GM13977 (cell line): Measurements from ENCODE around the gene THBS1.

ENCODE experiments used
- DNase-seq: peaks from one replicate; pipeline ENCODE4 v3.0.0; 2012; ENCODE audit warnings: low spot score
- CTCF ChIP-seq: IDR thresholded peaks from 2 replicates; pipeline ENCODE4 v1.5.1; 2012; ENCODE audit warnings: mild to moderate bottlenecking, control low read depth; ENCODE audit not compliant: insufficient read depth; ENCODE audit errors: extremely low read depth, missing control alignments
- in situ Hi-C: fragments of 300-500 bp; cut with MboI; formaldehyde crosslinking; loops from one replicate; pipeline ENCODE4 v1.12.0; 2022; ENCODE audit warnings: low sequenced_read_pairs, low pct_unique_long_range_greater_than_20kb, mixed read lengths, inconsistent platforms; ENCODE audit not compliant: unreplicated experiment

Gene THBS1

GRCh38 chr15:39542385-39543065 lies 38.4 kb upstream of the THBS1 start:
- no peak for DNase-seq
- in situ Hi-C loops: no loop called here
- no peak for TF ChIP-seq CTCF

GRCh38 chr15:39543651-39544050 lies 37.2 kb upstream of the THBS1 start:
- DNase-seq: no peak
- in situ Hi-C loops: no loop called here
- TF ChIP-seq CTCF: no peak

- in situ Hi-C loops: no loop called here
- no peak for TF ChIP-seq CTCF
- DNase-seq: no peak
Observed at GRCh38 chr15:39546842-39547241, 34.0 kb upstream of the THBS1 start.

GRCh38 chr15:39548561-39548960 lies 32.3 kb upstream of the THBS1 start:
- in situ Hi-C loops: no loop called here
- TF ChIP-seq CTCF: no peak
- DNase-seq: no peak

- no peak for DNase-seq
- no peak for TF ChIP-seq CTCF
- in situ Hi-C loops: no loop called here
Observed at GRCh38 chr15:39549912-39550311, 31.0 kb upstream of the THBS1 start.

- in situ Hi-C loops: no loop called here
- DNase-seq: no peak
- no peak for TF ChIP-seq CTCF
Observed at GRCh38 chr15:39551476-39551875, 29.4 kb upstream of the THBS1 start.
